BE2C (cell line): ENCODE results near the gene ZNF32.
A peak's percentile ranks its signal among the peaks of the same experiment; 100 is the strongest.
"Not testable (repeated sequence)": the region's sequence is repeated elsewhere in the genome, so short reads cannot be mapped to it uniquely, and the experiment has no call there.

Source experiments
- DNase-seq: peaks from one replicate; pipeline ENCODE4 v3.0.0-alpha.2; 2020
- H3K27me3 ChIP-seq: fragments of 250-450 bp; sonication (Bioruptor Pico); 2 replicates; pipeline ENCODE4 v1.5.1; 2020; ENCODE audit warnings: mild to moderate bottlenecking
- H3K36me3 ChIP-seq: fragments of 250-450 bp; sonication (Bioruptor Pico); 2 replicates; pipeline ENCODE4 v1.5.1; 2020; ENCODE audit warnings: mild to moderate bottlenecking
- H3K4me1 ChIP-seq: fragments of 250-450 bp; sonication (Bioruptor Pico); 2 replicates; pipeline ENCODE4 v1.5.1; 2020
- H3K4me3 ChIP-seq: 2 replicates; pipeline ENCODE4 v1.5.1; 2011; ENCODE audit warnings: low read depth, low read length
- H3K9me3 ChIP-seq: fragments of 250-450 bp; sonication (Bioruptor Pico); 2 replicates; pipeline ENCODE4 v1.5.1; 2020
- TF ChIP-seq, protein P1 (sequence below): IDR thresholded peaks from 2 replicates; pipeline ENCODE4 v1.5.1; 2012; ENCODE audit warnings: mild to moderate bottlenecking, low read depth, low read length

ZNF32 gene

DNA sequence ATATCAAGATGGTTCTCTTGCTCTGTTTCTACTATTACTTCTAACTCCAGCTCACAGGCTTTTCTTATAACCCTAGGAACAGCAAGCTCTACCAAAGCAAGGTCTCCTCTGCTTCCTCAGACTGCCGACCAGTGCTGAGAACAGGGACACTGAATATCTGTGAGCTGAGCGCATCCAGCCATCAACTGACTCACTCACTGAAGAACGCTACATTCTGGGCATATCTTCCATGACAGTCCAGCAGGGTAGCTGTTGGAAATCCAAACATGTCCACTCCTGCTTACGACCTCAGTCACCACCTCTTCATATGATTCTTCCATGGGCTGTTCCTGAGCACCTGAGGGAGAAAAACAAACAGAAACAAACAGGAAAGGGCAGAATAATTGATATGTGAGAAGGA, 2.8 kb downstream of the ZNF32 start:
- H3K9me3 ChIP-seq, result peaks cover 7% of the 10 kb centered on the region
- peaks cover 14% of the 10 kb centered on the region for H3K36me3 ChIP-seq
- H3K27me3 ChIP-seq, result no peaks in the 10 kb centered on the region
- TF ChIP-seq, protein P1, sequence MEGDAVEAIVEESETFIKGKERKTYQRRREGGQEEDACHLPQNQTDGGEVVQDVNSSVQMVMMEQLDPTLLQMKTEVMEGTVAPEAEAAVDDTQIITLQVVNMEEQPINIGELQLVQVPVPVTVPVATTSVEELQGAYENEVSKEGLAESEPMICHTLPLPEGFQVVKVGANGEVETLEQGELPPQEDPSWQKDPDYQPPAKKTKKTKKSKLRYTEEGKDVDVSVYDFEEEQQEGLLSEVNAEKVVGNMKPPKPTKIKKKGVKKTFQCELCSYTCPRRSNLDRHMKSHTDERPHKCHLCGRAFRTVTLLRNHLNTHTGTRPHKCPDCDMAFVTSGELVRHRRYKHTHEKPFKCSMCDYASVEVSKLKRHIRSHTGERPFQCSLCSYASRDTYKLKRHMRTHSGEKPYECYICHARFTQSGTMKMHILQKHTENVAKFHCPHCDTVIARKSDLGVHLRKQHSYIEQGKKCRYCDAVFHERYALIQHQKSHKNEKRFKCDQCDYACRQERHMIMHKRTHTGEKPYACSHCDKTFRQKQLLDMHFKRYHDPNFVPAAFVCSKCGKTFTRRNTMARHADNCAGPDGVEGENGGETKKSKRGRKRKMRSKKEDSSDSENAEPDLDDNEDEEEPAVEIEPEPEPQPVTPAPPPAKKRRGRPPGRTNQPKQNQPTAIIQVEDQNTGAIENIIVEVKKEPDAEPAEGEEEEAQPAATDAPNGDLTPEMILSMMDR, result no peak
- no peak overlapping the region for H3K4me3 ChIP-seq
- no peaks in the 10 kb centered on the region for H3K4me1 ChIP-seq
- DNase-seq, result no peak

DNA sequence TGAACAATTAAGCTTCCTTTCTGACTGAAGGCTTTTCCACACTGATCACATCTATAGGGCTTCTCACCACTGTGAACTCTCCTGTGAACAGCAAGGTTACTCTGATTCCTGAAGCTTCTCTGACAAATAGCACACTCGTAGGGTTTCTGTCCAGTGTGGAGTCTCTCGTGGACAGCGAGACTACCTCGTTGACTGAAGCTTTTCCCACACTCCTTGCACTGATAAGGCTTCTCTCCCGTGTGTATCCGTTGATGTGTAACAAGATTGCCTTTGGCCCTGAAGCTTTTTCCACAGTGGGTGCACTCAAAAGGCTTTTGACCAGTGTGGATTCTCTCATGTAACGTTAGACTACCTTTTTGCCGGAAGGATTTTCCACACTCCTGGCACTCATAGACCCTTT, 4.4 kb downstream of the ZNF32 start:
- no peak for DNase-seq
- peaks cover 14% of the 10 kb centered on the region for H3K36me3 ChIP-seq
- H3K9me3 ChIP-seq, result peaks cover 7% of the 10 kb centered on the region

DNA sequence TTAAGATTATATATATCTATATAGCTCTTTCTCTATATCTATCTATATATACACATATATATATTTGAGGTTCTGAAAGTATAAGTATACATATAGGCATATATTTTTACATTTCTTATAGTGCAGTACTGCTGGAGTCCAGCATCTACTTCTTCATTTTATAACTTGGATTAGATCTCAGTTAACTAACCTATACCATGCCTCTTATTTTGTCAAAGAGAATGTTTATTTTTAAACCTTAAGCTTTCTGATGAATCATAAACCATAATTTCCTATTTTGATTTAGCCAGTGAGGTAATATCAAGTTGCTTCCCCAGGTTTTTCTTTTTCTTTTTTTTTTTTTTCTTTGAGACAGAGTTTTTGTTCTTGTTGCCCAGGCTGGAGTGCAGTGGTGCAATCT, 8.1 kb downstream of the ZNF32 start:
- H3K27me3 ChIP-seq, result no peaks in the 10 kb centered on the region
- H3K4me1 ChIP-seq, result no peaks in the 10 kb centered on the region
- peaks cover 14% of the 10 kb centered on the region for H3K36me3 ChIP-seq
- no peak overlapping the region for H3K4me3 ChIP-seq
- DNase-seq, result no peak
- TF ChIP-seq, protein P1, result no peak
- peaks cover 7% of the 10 kb centered on the region; the same call in 1 of the 2 replicates for H3K9me3 ChIP-seq

More for the DNA sequence above, 4.4 kb downstream of the ZNF32 start:
- Histone ChIP-seq H3K27me3 (no peaks in the 10 kb centered on the region), H3K4me3 (no peak overlapping the region), H3K4me1 (no peaks in the 10 kb centered on the region)
- TF ChIP-seq, protein P1, result no peak

DNA sequence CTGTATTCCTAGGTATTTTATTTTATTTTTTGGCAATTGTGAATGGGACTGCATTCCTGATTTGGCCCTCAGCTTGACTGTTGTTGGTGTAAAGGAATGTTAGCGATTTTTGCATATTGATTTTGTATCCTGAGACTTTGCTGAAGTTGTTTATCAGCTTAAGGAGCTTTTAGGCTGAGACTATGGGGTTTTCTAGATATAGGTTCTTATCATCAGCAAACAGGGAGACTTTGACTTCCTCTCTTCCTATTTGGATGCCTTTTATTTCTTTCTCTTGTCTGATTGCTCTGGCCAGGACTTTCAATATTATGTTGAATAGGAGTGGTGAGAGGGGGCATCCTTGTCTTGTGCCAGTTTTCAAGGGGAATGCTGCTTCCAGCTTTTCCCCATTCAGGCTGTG, 12.9 kb downstream of the ZNF32 start:
- H3K27me3 ChIP-seq, H3K36me3 ChIP-seq, H3K4me1 ChIP-seq, H3K4me3 ChIP-seq, DNase-seq, H3K9me3 ChIP-seq: not testable (repeated sequence)

DNA sequence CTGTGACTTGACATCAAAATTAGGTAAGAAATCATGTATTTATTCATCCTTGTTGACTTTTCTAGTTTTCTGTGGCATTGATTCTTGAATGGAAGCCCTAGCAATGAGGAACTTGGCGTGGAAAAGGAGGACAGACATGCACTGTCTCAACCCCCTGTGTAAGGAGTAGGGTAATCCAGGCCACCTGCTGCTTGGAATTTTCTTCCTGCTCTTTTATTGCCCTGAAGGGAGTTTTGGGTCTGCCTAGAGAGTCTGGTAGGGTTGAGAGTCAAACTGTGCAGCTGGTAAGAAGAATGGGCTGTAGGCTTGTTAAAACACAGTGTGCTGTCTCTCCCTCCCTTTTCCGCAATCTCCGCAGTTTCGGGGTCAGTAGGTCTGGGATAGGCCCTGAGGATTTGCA, 19.7 kb downstream of the ZNF32 start:
- H3K4me1 ChIP-seq, result no peaks in the 10 kb centered on the region
- no peaks in the 10 kb centered on the region for H3K27me3 ChIP-seq
- H3K36me3 ChIP-seq, result no peaks in the 10 kb centered on the region
- H3K4me3 ChIP-seq, result no peak overlapping the region
- H3K9me3 ChIP-seq, result no peaks in the 10 kb centered on the region
- TF ChIP-seq, protein P1, result no peak
- no peak for DNase-seq

DNA sequence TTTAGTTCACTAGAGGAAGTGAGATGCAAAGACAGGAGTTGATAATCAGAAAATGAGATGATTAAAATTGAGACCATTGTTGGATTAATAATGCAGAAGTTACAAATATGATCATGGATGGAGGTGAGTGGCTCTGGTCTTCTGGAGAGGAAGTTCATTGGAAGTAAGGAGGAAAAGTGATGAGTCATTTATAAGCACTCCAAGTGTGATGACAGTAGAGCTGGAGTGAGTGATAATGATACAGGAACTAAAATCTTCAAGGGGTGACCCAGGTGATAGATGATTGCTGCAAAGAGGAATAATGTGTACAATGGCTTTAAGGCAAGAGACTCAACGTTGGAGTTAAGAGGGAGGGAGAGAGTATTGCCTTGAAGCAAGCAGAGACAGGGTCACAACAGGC, 20.7 kb downstream of the ZNF32 start:
- no peak for DNase-seq
- Histone ChIP-seq H3K36me3 (no peaks in the 10 kb centered on the region), H3K4me1 (no peaks in the 10 kb centered on the region), H3K4me3 (no peak overlapping the region), H3K27me3 (no peaks in the 10 kb centered on the region), H3K9me3 (no peaks in the 10 kb centered on the region)
- TF ChIP-seq, protein P1, result no peak

DNA sequence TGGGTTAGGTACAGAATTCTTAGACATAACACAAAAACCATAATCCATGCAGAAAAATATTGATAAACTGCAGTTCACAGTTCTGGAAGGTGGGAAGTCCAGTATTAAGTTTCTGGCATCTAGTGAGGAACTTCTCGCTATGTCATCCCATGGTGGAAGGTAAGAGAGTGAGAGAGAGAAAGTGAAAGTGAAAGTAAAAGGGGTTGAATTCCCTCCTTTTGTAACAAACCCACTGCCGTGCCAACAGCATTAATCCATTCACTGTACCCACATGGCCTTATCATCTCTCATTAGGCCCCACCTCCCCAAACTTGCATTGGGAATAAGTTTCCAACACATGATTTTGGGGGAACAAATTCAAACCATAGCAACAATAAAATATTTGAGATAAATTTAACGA, 25.3 kb downstream of the ZNF32 start:
- no peaks in the 10 kb centered on the region for H3K36me3 ChIP-seq
- DNase-seq, result no peak
- TF ChIP-seq, protein P1, result no peak
- peak overlapping the region; percentile 44 for H3K4me3 ChIP-seq
- no peaks in the 10 kb centered on the region for H3K4me1 ChIP-seq
- no peaks in the 10 kb centered on the region for H3K9me3 ChIP-seq
- no peaks in the 10 kb centered on the region for H3K27me3 ChIP-seq
